SJSA1 (cell line): ENCODE measurements around the gene CEP131. TPM values are rescaled to one million over a fixed set of nuclear protein-coding genes. Genes with fewer than 3 reads are reported as not detected.

Experiments used
- DNase-seq, 2 experiments: peaks; one replicate each; pipeline ENCODE4 v3.0.0-alpha.2; 2015 to 2020; ENCODE audit warnings: low spot score in 2 of 2, low read depth in 1 of 2
- H3K27ac ChIP-seq: fragments of 250-450 bp; sonication (Bioruptor Pico); 2 replicates; pipeline ENCODE4 v1.5.1; 2020; ENCODE audit warnings: mild to moderate bottlenecking, moderate library complexity
- H3K27me3 ChIP-seq: fragments of 250-450 bp; sonication (Bioruptor Pico); replicated peaks from 2 replicates; pipeline ENCODE4 v1.5.1; 2020; ENCODE audit warnings: mild to moderate bottlenecking, moderate library complexity
- H3K36me3 ChIP-seq: fragments of 250-450 bp; sonication (Bioruptor Pico); 2 replicates; pipeline ENCODE4 v1.5.1; 2020; ENCODE audit warnings: mild to moderate bottlenecking
- H3K4me1 ChIP-seq: fragments of 250-450 bp; sonication (Bioruptor Pico); replicated peaks from 2 replicates; pipeline ENCODE4 v1.6.1; 2021; ENCODE audit warnings: mild to moderate bottlenecking
- H3K4me3 ChIP-seq: fragments of 250-450 bp; sonication (Bioruptor Pico); 2 replicates; pipeline ENCODE4 v1.5.1; 2020; ENCODE audit warnings: mild to moderate bottlenecking
- H3K9me3 ChIP-seq: fragments of 250-450 bp; sonication (Bioruptor Pico); replicated peaks from 2 replicates; pipeline ENCODE4 v1.5.1; 2020; ENCODE audit warnings: mild to moderate bottlenecking
- total RNA-seq: library from RNA; depleted of rRNA; stranded (reverse); fragments of >200 nt; shearing (Covaris generic); gene quantifications from 2 replicates; pipeline ENCODE4 v1.2.3, GENCODE V29; 2014

CEP131 gene
- total RNA-seq, 1 experiment from 2014 or later, result 31.7 TPM

DNA sequence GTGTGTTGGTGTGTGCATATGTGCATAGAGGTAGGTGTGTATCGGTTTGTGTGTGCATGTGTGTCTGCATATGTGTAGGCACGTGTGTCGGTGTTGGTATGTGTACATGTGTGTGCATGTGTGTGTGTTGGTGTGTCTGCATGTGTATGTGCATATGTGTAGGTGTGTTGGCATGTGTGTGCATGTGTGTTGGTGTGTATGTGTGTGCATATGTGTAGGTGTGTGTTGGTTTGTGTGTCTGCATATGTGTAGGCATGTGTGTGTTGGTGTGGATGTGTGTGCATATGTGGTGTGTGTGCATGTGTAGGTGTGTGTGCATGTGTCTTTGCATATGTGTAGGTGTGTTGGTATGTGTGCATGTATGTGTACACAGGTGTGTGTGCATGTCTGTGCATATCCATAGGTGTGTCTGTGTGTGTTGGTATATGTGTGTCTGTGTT is 52.9 kb downstream of the CEP131 start:
- H3K9me3 ChIP-seq, result peaks cover 6% of the 10 kb centered on the region

DNA sequence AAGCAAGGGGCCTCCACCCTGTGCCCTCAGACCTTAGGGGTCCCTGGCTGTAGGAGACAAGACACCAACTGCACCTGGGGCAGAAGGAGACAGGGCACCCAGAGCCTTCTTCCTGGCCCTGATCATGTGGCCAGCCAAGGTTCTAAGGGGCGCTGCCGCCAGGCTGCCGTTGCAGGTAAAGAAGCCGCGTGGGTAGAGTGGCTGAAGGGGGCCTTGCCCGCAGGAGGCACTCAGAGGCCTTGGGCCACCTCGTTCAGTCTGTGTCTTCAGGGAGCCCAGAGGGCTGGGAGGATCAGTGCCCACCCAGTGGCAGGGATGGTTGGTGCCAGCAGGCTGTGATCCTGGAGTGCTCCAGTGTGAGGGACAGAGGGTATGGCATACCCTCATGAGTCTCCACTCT is 55.1 kb downstream of the CEP131 start:
- H3K9me3 ChIP-seq, result peaks cover 6% of the 10 kb centered on the region
- no peaks in the 10 kb centered on the region for H3K36me3 ChIP-seq
- peaks cover 6% of the 10 kb centered on the region; the same call in 1 of the 2 replicates for H3K4me1 ChIP-seq
- no peak overlapping the region for H3K4me3 ChIP-seq
- H3K27ac ChIP-seq, result no peak overlapping the region
- peaks cover 55% of the 10 kb centered on the region for H3K27me3 ChIP-seq
- no peak for DNase-seq

More for the DNA sequence above, 52.9 kb downstream of the CEP131 start:
- H3K4me1 ChIP-seq, result peaks cover 6% of the 10 kb centered on the region; the same call in 1 of the 2 replicates
- no peak overlapping the region for H3K4me3 ChIP-seq
- no peaks in the 10 kb centered on the region for H3K36me3 ChIP-seq
- peaks cover 33% of the 10 kb centered on the region for H3K27me3 ChIP-seq
- no peak for DNase-seq
- no peak overlapping the region for H3K27ac ChIP-seq

- peaks cover 60% of the 10 kb centered on the region for H3K27me3 ChIP-seq
- H3K27ac ChIP-seq, result no peak overlapping the region
- H3K9me3 ChIP-seq, result peaks cover 6% of the 10 kb centered on the region
- peaks cover 4% of the 10 kb centered on the region; the same call in 1 of the 2 replicates for H3K4me1 ChIP-seq
- H3K4me3 ChIP-seq, result no peak overlapping the region
- no peaks in the 10 kb centered on the region for H3K36me3 ChIP-seq
- DNase-seq, result no peak
Measured at GRCh38 chr17:81167194-81167524, 55.6 kb downstream of the CEP131 start.

DNA sequence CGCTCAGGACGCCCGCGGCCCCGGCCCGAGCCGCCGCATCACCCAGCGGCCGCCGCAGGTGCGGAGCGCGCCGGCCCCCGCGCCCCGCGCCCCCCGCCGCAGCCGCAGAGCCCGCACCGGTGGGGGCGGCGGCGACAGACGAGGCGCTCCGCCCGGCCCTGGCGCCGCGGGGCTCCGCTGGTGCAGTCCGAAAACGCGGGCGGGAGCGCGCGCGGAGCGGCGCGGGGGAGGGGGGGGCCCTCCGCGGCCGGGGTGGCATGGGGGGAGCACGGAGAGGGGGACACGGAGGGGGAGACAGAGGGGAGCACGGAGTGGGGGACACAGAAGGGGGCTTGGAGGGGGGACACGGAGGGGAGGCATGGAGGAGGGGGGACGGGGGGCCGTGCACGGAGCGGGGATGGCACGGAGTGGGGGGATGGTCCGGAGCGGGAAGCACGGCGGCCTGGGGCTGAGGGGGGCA is 56.7 kb downstream of the CEP131 start, which contains the start of gene AATK:
Gene AATK, minus strand, starts transcription at position 189 of the 460 bp plus-strand sequence. CDS start 229 bp downstream, outside the sequence.
- no peak within 1 kb of the TSS for H3K4me3 ChIP-seq
- H3K27me3 ChIP-seq, result peaks cover 71% of the 10 kb centered on the region
- H3K36me3 ChIP-seq, result no peaks in the 10 kb centered on the region
- no peak within 1 kb of the TSS for H3K27ac ChIP-seq
- H3K4me1 ChIP-seq, result no peaks in the 10 kb centered on the region; the same call in 1 of the 2 replicates
- no peak for DNase-seq
- peaks cover 6% of the 10 kb centered on the region for H3K9me3 ChIP-seq

GRCh38 chr17:81165246-81166032 is 57.3 kb downstream of the CEP131 start, which contains the start of gene PVALEF:
Gene PVALEF (plus strand): TSS chr17:81165507. CDS start chr17:81181227, 15,720 bp downstream.
- peaks cover 74% of the 10 kb centered on the region for H3K27me3 ChIP-seq
- DNase-seq, result no peak
- no peak within 1 kb of the TSS for H3K27ac ChIP-seq
- H3K36me3 ChIP-seq, result no peaks in the 10 kb centered on the region
- no peaks in the 10 kb centered on the region; the same call in 1 of the 2 replicates for H3K4me1 ChIP-seq
- peaks cover 6% of the 10 kb centered on the region for H3K9me3 ChIP-seq
- no peak within 1 kb of the TSS for H3K4me3 ChIP-seq

DNA sequence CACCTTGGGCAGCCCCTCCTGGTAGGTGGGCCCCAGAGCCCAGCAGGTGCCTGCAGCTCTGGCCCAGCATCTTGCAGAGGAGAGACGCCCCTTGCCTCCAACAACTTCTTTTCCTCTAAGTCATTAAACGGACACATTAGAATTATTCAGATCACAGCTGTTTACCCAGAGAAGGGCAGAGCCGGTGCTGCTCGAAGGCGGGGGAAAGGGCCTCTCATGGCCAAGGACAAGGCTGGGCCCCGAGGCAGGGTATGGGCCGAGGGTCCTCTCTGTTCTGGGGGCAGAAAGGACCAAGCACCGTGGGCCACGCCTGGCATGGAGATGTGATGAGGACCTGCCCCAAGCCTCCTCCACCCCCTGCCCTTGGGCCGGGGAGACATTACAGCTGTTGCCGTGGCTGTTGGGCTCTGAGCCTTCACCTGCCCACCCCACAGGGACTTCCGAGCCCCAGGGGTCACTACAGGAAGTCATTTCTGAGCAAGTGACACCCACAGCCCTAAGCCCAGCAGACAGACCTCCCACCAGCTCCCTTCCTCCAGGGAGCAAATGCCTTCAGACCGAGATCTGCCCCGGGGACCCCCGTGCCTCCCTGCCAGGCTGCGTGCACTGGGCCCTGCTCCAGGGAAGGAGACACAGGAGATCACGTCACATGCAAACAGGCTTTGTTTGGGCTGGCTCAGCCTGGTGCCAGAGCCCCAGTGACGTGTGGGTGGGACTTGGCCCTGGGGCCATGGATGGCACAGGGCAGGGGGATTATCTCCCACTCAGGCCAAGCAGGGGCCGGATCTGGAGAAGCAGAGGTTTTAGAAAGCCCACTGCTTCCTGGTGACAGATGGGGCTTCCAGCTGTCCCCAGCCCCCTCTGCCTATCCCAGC is 58.2 kb downstream of the CEP131 start:
- Histone ChIP-seq H3K4me3 (no peak overlapping the region), H3K9me3 (peaks cover 6% of the 10 kb centered on the region), H3K27ac (no peak overlapping the region), H3K27me3 (peaks cover 78% of the 10 kb centered on the region), H3K36me3 (no peaks in the 10 kb centered on the region), H3K4me1 (no peaks in the 10 kb centered on the region; the same call in 1 of the 2 replicates)
- DNase-seq, result no peak

- H3K4me3 ChIP-seq, result no peak overlapping the region
- no peak overlapping the region for H3K27ac ChIP-seq
- no peak for DNase-seq
- peaks cover 6% of the 10 kb centered on the region for H3K9me3 ChIP-seq
- H3K4me1 ChIP-seq, result no peaks in the 10 kb centered on the region; the same call in 1 of the 2 replicates
- H3K36me3 ChIP-seq, result no peaks in the 10 kb centered on the region
- peaks cover 71% of the 10 kb centered on the region for H3K27me3 ChIP-seq
Measured at GRCh38 chr17:81163703-81164370, 58.9 kb downstream of the CEP131 start.

- Histone ChIP-seq H3K36me3 (no peaks in the 10 kb centered on the region), H3K9me3 (peaks cover 6% of the 10 kb centered on the region), H3K27me3 (peaks cover 73% of the 10 kb centered on the region), H3K4me3 (no peak overlapping the region), H3K27ac (no peak overlapping the region), H3K4me1 (no peaks in the 10 kb centered on the region; the same call in 1 of the 2 replicates)
- no peak for DNase-seq
Measured at GRCh38 chr17:81163051-81163695, 59.6 kb downstream of the CEP131 start.

DNA sequence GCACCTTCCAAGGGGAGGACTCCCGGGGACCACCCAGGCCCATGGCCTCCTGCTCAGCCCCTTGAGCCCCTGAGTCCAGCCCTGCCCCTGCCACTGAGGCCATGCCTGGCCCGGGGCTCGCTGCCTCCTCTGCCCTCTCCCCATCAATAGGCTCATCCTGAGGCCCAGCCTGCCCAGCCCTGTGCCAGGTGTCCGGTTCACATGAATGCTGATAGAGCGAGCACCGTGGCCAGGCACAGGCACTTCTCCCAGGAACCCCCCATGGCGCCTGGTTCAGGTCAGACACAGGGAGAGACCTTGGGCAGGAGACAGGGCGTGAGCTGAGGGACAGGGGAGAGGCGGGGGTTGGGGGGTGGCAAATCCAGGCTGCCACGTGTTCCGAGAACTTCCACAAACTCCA is 60.3 kb downstream of the CEP131 start:
- no peaks in the 10 kb centered on the region; the same call in 1 of the 2 replicates for H3K4me1 ChIP-seq
- H3K27ac ChIP-seq, result no peak overlapping the region
- DNase-seq, result no peak
- H3K27me3 ChIP-seq, result peaks cover 69% of the 10 kb centered on the region
- no peak overlapping the region for H3K4me3 ChIP-seq
- H3K36me3 ChIP-seq, result no peaks in the 10 kb centered on the region
- peaks cover 6% of the 10 kb centered on the region for H3K9me3 ChIP-seq

- DNase-seq, result no peak
- Histone ChIP-seq H3K9me3 (peaks cover 4% of the 10 kb centered on the region), H3K36me3 (no peaks in the 10 kb centered on the region), H3K4me1 (no peaks in the 10 kb centered on the region; the same call in 1 of the 2 replicates), H3K27ac (no peak overlapping the region), H3K4me3 (no peak overlapping the region), H3K27me3 (peaks cover 64% of the 10 kb centered on the region)
Measured at GRCh38 chr17:81161972-81162371, 60.8 kb downstream of the CEP131 start.

GRCh38 chr17:81161536-81161935 is 61.2 kb downstream of the CEP131 start:
- no peaks in the 10 kb centered on the region for H3K36me3 ChIP-seq
- peaks cover 60% of the 10 kb centered on the region for H3K27me3 ChIP-seq

GRCh38 chr17:81160747-81161453 is 61.9 kb downstream of the CEP131 start:
- no peak for DNase-seq
- peaks cover 58% of the 10 kb centered on the region for H3K27me3 ChIP-seq

More at GRCh38 chr17:81161536-81161935, 61.2 kb downstream of the CEP131 start:
- H3K4me1 ChIP-seq, result no peaks in the 10 kb centered on the region; the same call in 1 of the 2 replicates
- H3K4me3 ChIP-seq, result no peak overlapping the region
- no peaks in the 10 kb centered on the region; the same call in 1 of the 2 replicates for H3K9me3 ChIP-seq
- no peak for DNase-seq
- H3K27ac ChIP-seq, result no peak overlapping the region

More at GRCh38 chr17:81160747-81161453, 61.9 kb downstream of the CEP131 start:
- Histone ChIP-seq H3K4me3 (no peak overlapping the region), H3K27ac (no peak overlapping the region), H3K9me3 (no peaks in the 10 kb centered on the region), H3K36me3 (no peaks in the 10 kb centered on the region), H3K4me1 (no peaks in the 10 kb centered on the region; the same call in 1 of the 2 replicates)
